Astrocyte (in vitro differentiated cells and primary cell): ENCODE results near the gene PPP2R5B.

Source experiments
- CTCF ChIP-seq: IDR thresholded peaks from 2 replicates; pipeline ENCODE4 v1.5.1; 2011; ENCODE audit warnings: low read depth, mild to moderate bottlenecking, inconsistent platforms, low read length, moderate library complexity; ENCODE audit not compliant: insufficient read depth
- EZH2 ChIP-seq: IDR thresholded peaks from 2 replicates; pipeline ENCODE4 v1.6.1; 2012; ENCODE audit warnings: mild to moderate bottlenecking, low read length, inconsistent platforms; ENCODE audit not compliant: insufficient read depth

GRCh38 chr11:64933213-64933934 lies 8.9 kb downstream of the PPP2R5B start:
- no peak for TF ChIP-seq CTCF
- TF ChIP-seq EZH2, result no peak
